Stimulated activated CD8-positive, alpha-beta memory T cell treated with anti-CD3 and anti-CD28 coated beads, Interleukin-7, amount 100 ng/mL, for 1 hour (primary cell): ENCODE data around the gene TTLL13.

Source experiments
- DNase-seq, 2 donors: peaks; one replicate each; pipeline ENCODE4 v3.0.0-alpha.2; 2020; ENCODE audit warnings: low read depth in 2 of 2

Gene TTLL13

DNA sequence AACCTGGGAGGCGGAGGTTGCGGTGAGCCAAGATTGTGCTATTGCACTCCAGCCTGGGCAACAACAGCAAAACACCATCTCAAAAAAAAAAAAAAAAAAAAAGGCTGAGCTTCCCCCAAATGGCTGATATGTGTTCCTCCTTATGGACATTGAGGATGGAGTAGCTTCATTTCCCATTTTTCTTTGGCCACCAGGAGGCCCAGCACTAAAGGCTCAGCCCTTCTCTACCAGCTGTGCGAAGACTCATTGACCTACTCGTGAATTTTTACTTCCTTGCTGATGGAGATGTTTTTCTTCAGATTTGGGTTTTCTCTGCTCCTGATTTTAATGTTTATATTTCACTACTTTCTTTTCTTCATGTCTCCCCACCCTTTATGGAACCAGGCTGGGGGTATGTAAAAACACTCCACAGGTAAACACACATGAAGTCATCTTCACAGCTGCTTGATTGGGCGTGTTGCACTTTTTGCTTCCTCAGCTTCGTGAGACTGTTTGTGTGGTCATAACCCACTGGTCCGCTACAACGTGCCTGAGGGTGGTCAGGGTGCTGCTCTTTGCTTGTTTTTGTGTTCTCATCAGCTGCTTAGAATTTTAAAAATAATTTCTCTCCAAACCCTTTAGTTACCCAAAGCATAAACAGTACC lies 34.7 kb upstream of the TTLL13 start:
- no peak for DNase-seq

- no peak for DNase-seq
These were observed 31.5 kb upstream of the TTLL13 start for GRCh38 chr15:90217671-90218394.

DNA sequence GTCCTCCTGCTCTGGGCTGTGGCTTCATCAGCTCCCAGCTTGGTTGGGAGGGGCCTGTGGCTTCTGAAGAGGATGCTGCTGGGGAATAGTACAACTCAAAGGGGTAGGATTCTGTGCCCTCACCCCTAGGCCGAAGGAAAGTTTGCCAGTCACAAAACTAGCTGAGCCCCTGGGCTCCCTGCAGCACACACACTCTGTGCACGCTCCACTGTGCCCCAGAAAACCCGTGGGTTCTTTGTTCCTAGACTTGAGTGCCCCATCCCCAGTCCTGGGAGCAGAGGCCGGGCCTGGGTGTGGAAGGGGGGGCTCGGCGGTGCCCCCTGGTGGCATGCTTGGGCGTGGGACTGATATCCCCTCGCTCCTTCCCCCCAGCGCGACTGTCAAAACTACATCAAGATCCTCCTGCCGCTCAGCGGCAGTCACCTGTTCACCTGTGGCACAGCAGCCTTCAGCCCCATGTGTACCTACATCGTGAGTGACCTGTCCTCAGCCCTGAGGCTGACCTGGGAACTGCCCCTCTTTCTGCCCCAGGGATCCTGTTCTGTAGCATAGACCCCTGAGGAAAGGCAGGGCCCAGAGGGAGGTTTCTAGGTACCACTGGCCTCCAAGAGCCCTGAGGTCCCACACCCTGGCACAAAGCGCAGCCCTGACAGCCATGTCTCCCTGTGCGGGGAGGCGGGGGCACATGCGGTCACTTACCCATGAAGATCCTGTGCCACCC lies 29.8 kb upstream of the TTLL13 start:
- peak in 1 of 2 donors; percentile 28 for DNase-seq

DNA sequence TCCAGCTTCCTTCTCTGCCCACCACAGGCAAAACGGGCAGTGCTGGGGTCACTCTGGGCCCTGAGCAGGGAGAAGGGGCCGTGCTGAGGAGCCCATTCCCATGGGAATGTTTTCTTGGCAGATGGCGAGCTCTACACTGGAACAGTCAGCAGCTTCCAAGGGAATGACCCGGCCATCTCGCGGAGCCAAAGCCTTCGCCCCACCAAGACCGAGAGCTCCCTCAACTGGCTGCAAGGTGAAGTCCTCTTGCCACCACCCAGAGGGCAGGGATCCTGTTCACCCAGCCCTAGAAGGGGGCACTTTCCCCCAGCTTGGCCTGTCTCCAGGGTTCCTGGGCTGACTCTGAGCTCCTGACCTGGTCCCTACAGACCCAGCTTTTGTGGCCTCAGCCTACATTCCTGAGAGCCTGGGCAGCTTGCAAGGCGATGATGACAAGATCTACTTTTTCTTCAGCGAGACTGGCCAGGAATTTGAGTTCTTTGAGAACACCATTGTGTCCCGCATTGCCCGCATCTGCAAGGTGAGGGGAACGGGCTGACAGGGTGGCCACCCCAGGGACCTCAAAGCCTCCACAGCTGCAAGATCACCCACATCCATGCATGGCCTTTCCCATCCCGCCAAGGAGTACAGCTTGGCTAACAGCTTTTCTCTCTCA lies 28.0 kb upstream of the TTLL13 start:
- no peak for DNase-seq

- no peak for DNase-seq
These were observed 26.8 kb upstream of the TTLL13 start for GRCh38 chr15:90222547-90222946.

DNA sequence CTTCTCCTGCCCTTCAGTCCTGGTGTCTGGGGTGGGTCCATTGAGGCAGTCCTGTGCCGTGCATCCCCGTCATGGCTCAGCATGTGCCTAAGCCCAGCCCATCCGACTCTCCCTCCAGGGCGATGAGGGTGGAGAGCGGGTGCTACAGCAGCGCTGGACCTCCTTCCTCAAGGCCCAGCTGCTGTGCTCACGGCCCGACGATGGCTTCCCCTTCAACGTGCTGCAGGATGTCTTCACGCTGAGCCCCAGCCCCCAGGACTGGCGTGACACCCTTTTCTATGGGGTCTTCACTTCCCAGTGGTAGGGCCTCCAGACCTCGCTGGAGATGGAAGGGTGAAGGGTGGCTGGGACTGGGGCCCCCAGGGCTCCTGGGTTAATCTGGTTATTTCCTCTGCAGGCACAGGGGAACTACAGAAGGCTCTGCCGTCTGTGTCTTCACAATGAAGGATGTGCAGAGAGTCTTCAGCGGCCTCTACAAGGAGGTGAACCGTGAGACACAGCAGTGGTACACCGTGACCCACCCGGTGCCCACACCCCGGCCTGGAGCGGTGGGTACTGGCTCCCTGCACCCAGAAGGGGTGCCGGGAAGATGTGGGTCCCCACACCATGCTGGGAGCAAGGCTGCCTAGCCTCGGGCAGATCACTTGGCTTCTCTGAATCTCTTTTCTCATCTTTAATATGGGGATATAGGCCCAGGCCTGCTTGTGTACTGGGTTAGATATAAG lies 25.8 kb upstream of the TTLL13 start:
- no peak for DNase-seq

- no peak for DNase-seq
These were observed 24.3 kb upstream of the TTLL13 start for GRCh38 chr15:90225047-90225446.

DNA sequence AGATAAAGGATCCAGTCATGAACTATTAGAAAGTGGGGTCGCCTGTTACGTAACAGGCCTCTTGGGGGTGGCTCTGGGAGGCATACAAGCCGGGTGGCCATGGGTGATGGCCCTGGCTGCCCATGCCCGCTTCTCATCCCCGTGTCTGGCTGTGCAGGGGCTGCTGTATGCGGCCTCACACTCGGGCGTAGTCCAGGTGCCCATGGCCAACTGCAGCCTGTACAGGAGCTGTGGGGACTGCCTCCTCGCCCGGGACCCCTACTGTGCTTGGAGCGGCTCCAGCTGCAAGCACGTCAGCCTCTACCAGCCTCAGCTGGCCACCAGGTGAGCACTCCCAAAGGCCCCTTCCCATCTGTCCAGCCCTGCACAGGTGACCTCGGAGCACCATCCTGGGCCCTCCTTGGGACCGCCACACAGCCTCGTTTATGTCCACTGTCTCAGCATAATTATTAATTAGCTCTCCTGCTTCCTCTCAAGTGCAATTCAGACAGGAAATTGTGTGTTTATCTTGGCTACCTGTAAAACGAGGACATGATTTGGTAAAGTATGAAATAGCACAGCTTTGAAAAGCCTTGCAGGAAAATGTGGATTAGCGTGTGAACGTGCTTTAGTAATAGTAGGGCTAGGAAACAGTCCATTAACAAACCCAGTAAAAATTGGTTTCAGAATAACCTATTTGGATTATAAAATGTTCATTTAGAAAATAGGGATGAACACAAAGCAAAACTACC lies 23.7 kb upstream of the TTLL13 start:
- DNase-seq = no peak

- no peak for DNase-seq
These were observed 22.0 kb upstream of the TTLL13 start for GRCh38 chr15:90227336-90227735.

GRCh38 chr15:90227816-90228772 lies 21.3 kb upstream of the TTLL13 start:
- no peak for DNase-seq

DNA sequence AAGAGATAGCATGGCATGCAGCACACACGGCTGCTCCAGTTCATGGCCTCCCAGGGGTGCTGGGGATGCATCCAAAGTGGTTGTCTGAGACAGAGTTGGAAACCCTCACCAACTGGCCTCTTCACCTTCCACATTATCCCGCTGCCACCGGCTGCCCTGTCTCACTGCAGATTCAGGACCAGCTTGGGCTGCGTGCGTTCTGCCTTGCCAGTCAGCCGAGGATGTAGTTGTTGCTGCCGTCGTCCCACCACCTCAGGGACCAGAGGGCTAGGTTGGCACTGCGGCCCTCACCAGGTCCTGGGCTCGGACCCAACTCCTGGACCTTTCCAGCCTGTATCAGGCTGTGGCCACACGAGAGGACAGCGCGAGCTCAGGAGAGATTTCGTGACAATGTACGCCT lies 20.4 kb upstream of the TTLL13 start:
- DNase-seq = no peak

GRCh38 chr15:90230071-90230494 lies 19.3 kb upstream of the TTLL13 start:
- DNase-seq = no peak

DNA sequence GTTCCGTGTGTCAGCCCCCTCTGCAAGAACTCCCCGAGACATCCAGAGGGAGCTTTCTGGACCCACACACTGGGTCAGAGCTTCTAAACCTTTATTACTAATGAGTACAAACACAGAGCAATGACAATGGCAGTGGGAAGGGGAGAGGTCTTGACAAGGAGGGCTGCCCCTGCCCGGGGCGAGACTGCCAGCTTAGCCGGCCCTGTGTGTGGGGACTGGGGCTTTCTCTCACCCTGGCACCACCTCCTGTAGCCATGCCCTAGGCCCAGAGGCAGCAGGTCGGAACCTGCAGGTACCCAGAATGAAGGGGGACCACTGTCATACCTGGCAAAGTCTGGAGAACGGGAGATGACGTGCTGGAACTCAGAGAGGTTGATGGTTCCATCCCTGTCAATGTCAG lies 18.7 kb upstream of the TTLL13 start:
- no peak for DNase-seq

- peak; percentile 53 to 58 for DNase-seq
These were observed 18.0 kb upstream of the TTLL13 start for GRCh38 chr15:90231028-90232017.

DNA sequence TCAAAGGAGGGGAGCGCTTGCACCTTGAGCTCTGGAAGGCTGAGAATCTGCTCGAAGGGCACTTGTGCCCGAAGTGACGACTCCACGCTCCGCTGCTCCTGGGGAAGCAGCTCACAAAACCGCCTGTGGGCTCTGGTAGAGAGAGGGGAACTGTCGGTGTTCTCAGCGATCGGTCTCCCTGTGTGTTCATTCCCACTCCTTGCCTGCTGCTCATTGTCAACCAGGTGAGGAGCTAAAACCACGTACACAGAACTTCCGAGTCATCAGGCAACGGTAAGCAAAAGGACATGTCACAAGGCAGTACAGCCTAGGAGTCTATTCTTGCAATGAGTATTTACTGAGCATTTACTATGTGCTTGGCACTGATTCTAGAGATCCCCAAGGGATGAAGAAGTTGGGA lies 17.2 kb upstream of the TTLL13 start:
- no peak for DNase-seq

DNA sequence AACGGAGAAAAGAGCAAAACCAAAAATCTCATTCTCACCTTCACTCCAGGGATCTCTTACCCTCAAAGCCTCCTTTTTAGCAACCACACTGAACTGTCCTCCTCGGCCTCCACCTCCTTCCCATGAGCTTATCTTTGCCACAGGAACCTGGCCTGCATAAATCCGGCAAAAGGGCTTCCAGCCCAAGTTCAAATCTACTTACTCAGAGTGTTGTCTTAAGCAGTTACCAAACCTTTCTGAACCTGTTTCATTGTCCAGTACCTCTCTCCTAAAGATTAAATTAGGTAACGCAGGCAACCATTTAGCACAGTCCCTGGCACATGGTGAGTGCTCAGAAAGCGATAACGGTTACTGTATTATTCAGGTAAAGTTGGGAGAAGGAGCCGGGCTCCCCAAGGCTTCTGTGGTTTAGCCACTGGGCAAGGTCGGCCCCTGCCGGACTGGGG lies 16.4 kb upstream of the TTLL13 start:
- no peak for DNase-seq

- peak; percentile 17 to 19 for DNase-seq
These were observed 15.8 kb upstream of the TTLL13 start, which contains the start of gene CIB1 for GRCh38 chr15:90233387-90234095. Gene CIB1 (minus strand): TSS chr15:90233941. CDS start chr15:90233885, 56 bp downstream.
